GM19438 (cell line): Measurements from ENCODE around the gene NWD2.
"Not testable (repeated sequence)": the region's sequence is repeated elsewhere in the genome, so short reads cannot be mapped to it uniquely, and the experiment has no call there.

Experiments
- ATAC-seq: cut with Tn5 transposase; IDR thresholded peaks from one replicate; pipeline ENCODE4 v1.9.1; 2021; ENCODE audit warnings: low read depth; ENCODE audit not compliant: unreplicated experiment

NWD2 gene

DNA sequence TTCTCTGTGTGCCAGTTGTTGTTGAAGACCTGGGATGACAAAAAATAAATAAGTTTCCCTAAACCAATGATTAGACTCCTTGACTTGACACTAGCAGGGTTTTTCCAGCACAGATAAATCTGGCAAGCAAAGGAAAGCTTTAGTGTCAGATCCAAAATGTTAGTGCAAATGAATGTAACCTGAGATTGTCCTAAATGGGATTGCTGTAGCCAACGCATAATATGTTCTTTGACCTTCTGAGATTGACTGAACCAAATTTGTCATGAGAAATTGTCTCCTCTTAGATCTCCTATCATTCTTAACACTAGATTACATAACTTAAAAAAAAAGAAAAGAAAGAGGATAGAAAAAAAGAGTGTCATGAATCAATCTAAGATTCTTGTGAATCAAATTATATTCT, 245.2 kb downstream of the NWD2 start:
- no peak for ATAC-seq

DNA sequence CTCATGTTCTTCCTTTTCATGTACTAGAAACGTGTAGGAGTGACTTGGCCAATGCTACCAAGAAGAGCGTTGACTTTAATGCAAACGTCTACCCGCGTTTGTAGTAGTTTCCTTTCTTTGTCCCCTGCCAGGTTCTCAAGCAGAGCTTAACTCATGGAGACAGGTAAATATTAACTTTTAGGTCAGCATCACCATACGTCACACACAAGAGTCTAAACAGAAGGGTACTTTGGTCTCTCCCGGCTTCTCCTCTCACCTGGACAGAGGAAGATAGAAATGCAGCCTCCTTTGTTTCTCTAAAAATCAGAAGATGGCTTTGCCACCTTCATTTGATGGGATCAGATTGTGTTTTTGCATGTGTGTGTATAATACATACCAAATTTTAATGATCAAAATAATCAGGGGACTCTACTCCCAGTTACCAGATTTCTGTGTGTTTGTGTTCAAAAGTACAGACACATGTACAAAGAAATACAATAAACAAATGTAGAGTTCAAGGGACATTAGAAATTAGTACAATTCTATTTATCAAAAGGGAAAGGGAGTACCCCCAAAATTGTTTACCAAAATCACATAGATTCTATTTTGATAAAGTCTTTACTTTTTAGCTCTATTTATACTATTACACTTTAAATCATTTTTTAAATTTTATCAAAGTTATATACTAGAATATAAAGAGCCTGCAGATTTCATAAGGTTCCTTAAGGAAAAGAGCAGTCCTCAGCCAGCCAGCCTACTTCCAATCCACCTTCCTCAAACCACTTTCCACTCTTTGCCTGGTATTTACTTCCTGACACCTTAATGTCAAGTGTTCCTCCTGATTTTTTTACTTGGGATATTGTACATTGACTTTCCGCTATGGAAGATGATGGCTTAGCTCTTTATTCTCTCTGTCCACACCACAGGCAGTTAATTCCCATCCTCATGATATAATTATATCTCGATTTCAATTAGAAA, 246.1 kb downstream of the NWD2 start:
- no peak for ATAC-seq

DNA sequence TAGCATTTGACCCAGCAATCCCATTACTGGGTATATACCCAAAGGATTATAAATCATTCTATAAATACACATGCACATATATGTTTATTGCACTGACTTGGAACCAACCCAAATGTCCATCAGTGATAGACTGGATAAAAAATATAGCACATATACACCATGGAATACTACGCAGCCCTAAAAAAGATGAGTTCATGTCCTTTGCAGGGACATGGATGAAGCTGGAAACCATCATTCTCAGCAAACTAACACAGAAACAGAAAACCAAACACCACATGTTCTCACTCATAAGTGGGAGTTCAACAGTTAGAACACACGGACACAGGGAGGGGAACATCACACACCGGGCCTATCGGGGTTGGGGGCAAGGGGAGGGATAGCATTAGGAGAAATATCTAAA, 250.8 kb downstream of the NWD2 start:
- ATAC-seq, result not testable (repeated sequence)
